Measurements from ENCODE around the gene PDE7B.

DNA sequence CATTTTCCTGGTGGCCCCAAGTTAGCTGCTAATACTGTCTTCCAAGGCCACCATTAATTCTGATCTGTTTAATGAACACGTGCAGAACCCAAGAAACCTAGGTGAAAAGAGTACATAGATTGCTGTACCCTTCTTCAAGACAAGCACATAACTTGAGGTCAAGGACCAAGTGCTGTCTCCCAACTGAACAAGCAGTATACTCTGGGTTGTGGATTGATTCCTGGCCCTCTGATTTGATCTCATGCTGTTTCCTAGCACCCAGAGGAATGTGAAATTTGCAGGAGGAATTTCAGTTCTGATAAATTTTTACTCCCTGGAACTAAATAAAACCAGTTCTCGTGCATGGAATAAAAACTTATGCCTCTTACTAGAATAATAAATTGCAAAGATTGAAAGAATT lies 323.0 kb downstream of the PDE7B start:
- TF ChIP-seq, protein P1, sequence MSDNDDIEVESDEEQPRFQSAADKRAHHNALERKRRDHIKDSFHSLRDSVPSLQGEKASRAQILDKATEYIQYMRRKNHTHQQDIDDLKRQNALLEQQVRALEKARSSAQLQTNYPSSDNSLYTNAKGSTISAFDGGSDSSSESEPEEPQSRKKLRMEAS (IDR thresholded peaks at IDR 0.05), result no peak
- TF ChIP-seq, protein P2, sequence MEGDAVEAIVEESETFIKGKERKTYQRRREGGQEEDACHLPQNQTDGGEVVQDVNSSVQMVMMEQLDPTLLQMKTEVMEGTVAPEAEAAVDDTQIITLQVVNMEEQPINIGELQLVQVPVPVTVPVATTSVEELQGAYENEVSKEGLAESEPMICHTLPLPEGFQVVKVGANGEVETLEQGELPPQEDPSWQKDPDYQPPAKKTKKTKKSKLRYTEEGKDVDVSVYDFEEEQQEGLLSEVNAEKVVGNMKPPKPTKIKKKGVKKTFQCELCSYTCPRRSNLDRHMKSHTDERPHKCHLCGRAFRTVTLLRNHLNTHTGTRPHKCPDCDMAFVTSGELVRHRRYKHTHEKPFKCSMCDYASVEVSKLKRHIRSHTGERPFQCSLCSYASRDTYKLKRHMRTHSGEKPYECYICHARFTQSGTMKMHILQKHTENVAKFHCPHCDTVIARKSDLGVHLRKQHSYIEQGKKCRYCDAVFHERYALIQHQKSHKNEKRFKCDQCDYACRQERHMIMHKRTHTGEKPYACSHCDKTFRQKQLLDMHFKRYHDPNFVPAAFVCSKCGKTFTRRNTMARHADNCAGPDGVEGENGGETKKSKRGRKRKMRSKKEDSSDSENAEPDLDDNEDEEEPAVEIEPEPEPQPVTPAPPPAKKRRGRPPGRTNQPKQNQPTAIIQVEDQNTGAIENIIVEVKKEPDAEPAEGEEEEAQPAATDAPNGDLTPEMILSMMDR (IDR thresholded peaks at IDR 0.05; ENCODE audit: low read depth, low read length, missing input control), result no peak
- TF ChIP-seq FOXA2 (IDR thresholded peaks at IDR 0.05) (no peak), RXRA (IDR thresholded peaks at IDR 0.05) (no peak), RAD21 (IDR thresholded peaks at IDR 0.05) (no peak), TAF1 (conservative IDR thresholded peaks at IDR 0.05) (no peak), GABPA (IDR thresholded peaks at IDR 0.05 in 1 of 2, conservative IDR thresholded peaks at IDR 0.05 in 1 of 2) (no peak), HNF4G (IDR thresholded peaks at IDR 0.05) (no peak)
- TF ChIP-seq, protein P3, sequence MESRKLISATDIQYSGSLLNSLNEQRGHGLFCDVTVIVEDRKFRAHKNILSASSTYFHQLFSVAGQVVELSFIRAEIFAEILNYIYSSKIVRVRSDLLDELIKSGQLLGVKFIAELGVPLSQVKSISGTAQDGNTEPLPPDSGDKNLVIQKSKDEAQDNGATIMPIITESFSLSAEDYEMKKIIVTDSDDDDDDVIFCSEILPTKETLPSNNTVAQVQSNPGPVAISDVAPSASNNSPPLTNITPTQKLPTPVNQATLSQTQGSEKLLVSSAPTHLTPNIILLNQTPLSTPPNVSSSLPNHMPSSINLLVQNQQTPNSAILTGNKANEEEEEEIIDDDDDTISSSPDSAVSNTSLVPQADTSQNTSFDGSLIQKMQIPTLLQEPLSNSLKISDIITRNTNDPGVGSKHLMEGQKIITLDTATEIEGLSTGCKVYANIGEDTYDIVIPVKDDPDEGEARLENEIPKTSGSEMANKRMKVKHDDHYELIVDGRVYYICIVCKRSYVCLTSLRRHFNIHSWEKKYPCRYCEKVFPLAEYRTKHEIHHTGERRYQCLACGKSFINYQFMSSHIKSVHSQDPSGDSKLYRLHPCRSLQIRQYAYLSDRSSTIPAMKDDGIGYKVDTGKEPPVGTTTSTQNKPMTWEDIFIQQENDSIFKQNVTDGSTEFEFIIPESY (IDR thresholded peaks at IDR 0.05), result no peak
- TF ChIP-seq, protein P4, sequence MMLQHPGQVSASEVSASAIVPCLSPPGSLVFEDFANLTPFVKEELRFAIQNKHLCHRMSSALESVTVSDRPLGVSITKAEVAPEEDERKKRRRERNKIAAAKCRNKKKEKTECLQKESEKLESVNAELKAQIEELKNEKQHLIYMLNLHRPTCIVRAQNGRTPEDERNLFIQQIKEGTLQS (IDR thresholded peaks at IDR 0.05), result no peak
- TF ChIP-seq, protein P5, sequence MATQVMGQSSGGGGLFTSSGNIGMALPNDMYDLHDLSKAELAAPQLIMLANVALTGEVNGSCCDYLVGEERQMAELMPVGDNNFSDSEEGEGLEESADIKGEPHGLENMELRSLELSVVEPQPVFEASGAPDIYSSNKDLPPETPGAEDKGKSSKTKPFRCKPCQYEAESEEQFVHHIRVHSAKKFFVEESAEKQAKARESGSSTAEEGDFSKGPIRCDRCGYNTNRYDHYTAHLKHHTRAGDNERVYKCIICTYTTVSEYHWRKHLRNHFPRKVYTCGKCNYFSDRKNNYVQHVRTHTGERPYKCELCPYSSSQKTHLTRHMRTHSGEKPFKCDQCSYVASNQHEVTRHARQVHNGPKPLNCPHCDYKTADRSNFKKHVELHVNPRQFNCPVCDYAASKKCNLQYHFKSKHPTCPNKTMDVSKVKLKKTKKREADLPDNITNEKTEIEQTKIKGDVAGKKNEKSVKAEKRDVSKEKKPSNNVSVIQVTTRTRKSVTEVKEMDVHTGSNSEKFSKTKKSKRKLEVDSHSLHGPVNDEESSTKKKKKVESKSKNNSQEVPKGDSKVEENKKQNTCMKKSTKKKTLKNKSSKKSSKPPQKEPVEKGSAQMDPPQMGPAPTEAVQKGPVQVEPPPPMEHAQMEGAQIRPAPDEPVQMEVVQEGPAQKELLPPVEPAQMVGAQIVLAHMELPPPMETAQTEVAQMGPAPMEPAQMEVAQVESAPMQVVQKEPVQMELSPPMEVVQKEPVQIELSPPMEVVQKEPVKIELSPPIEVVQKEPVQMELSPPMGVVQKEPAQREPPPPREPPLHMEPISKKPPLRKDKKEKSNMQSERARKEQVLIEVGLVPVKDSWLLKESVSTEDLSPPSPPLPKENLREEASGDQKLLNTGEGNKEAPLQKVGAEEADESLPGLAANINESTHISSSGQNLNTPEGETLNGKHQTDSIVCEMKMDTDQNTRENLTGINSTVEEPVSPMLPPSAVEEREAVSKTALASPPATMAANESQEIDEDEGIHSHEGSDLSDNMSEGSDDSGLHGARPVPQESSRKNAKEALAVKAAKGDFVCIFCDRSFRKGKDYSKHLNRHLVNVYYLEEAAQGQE (IDR thresholded peaks at IDR 0.05), result no peak
